GM18867 (cell line): ENCODE data around the gene SLC38A3.

Source experiments
- ATAC-seq: cut with Tn5 transposase; IDR thresholded peaks from one replicate; pipeline ENCODE4 v1.9.1; 2021; ENCODE audit warnings: mild to moderate bottlenecking, moderate library complexity; ENCODE audit not compliant: unreplicated experiment

The SLC38A3 gene

DNA sequence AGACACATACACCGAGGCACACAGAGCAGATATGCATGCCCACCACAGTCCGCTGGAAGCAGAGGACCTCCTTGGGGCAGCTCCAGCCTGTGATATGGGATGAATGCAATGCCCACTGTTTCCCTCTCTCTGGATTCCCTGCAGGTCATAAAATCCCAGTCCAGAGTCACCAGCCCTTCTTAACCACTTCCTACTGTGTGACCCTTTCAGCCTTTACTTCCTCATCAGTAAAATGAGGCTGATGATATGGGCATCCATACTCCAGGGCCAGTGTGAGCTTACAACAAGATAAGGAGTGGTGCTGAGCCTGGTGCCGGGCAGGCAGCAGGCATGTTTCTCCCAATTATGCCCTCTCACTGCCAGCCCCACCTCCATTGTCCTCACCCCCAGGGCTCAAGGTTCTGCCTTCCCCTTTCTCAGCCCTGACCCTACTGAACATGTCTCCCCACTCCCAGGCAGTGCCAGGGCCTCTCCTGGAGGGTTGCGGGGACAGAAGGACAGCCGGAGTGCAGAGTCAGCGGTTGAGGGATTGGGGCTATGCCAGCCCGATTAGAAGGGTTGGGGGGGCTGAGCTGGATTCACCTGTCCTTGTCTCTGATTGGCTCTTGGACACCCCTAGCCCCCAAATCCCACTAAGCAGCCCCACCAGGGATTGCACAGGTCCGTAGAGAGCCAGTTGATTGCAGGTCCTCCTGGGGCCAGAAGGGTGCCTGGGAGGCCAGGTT is 14.0 kb upstream of the SLC38A3 start, which contains the start of gene GNAT1:
Gene GNAT1 (plus strand): TSS at position 675 of the 725 bp plus-strand sequence. CDS start 116 bp downstream, outside the sequence.
- ATAC-seq = no peak

- no peak for ATAC-seq
Observed at GRCh38 chr3:50192124-50192523, 12.9 kb upstream of the SLC38A3 start.

GRCh38 chr3:50192689-50193141 is 12.4 kb upstream of the SLC38A3 start:
- no peak for ATAC-seq

DNA sequence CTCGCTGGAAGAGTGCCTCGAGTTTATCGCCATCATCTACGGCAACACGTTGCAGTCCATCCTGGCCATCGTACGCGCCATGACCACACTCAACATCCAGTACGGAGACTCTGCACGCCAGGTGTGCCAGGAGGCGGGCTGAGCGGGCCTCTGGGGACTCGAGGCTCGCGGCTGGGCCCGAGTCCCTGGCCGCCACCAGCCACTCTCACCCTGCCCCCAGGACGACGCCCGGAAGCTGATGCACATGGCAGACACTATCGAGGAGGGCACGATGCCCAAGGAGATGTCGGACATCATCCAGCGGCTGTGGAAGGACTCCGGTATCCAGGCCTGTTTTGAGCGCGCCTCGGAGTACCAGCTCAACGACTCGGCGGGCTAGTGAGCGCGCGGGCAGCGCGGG is 11.8 kb upstream of the SLC38A3 start:
- ATAC-seq = no peak

DNA sequence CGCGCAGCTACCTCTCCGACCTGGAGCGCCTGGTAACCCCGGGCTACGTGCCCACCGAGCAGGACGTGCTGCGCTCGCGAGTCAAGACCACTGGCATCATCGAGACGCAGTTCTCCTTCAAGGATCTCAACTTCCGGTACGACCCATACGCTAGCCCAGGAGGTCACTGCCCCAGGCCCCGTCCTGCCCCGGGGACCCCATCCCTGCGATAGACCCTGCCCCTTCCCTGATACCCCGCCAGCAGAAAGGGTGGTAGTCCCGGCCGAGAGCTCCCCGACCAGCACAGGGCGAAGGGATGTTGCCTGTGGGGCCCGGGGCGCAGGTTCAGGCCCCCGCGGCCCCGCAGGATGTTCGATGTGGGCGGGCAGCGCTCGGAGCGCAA is 11.3 kb upstream of the SLC38A3 start:
- ATAC-seq = no peak

- no peak for ATAC-seq
Observed at GRCh38 chr3:50194128-50194902, 10.8 kb upstream of the SLC38A3 start.

- no peak for ATAC-seq
Observed at GRCh38 chr3:50194903-50195500, 10.1 kb upstream of the SLC38A3 start.

- ATAC-seq = no peak
Observed at GRCh38 chr3:50195501-50196252, 9.4 kb upstream of the SLC38A3 start.

GRCh38 chr3:50196253-50196801 is 8.7 kb upstream of the SLC38A3 start:
- ATAC-seq = no peak

DNA sequence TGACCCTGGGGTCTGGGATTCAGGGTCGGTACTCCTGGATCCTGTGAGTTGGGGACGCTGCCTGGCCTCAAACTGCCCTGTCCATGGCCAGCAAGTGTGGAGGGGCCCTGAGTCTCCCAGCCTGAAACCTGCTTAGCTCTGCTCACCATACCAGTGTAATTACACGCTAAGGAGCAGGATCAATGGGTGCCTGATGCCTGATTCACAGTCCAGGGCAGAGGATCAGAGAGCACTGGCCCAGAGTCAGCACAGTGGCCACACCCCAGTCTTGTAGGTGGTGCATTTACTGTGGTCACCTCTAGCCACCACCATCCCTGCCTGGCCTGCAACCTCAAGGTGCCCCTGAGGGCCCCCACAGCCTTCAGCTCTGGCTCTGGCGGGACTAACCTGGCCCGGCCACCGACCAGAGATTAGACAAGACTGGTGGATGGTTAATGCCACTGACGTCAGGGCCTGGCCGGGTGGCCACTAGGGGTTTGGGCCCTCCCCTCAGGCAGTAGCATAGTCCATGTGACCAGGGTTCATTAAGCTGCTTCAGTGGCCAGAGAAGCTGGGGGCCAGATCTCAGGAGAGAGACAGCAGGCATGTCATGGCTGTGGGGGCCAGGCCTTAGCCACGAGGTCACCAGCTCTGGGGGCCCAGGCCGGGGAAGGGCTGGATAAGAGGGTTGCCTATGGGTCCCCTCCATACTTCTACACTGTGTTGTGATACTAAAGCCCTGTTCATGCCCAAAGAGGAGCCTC is 3.3 kb upstream of the SLC38A3 start:
- ATAC-seq = no peak

DNA sequence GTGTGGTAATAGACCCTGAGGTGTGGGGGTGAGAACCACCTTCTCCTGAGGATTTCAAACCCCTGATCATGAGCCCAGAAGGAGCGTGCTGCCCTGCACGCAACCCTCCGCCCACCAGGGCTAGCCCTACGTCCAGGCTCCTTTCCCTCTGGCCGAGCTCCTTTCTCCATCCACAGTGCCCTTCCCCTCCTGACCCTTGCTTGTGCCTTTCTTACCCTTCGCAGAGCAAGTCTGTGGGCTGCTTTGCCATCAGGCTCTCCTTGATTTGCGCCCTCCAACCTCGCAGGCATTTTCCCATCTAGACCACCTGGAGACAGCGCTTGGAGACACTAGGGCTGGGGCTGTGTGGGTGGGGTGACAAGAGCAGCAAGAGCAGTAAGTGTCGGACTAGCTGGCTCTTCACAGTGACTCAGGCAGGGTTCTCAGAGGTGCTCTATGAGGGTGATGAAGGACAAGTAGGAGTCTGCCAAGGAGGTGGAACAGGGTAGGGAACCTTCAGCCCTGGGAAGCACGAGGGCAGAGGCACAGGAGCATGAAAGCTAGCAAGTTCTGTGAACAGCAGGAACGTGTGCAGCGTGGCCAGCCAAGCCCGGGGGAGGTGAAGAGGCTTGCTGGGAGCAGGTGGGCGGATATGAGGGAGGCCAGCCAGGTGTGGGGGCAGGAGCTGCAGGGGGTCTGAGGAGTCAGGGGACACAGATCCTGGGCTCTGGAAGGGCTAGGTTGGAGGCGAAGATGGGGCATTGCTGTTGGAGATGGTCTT is 2.5 kb upstream of the SLC38A3 start:
- ATAC-seq = no peak

DNA sequence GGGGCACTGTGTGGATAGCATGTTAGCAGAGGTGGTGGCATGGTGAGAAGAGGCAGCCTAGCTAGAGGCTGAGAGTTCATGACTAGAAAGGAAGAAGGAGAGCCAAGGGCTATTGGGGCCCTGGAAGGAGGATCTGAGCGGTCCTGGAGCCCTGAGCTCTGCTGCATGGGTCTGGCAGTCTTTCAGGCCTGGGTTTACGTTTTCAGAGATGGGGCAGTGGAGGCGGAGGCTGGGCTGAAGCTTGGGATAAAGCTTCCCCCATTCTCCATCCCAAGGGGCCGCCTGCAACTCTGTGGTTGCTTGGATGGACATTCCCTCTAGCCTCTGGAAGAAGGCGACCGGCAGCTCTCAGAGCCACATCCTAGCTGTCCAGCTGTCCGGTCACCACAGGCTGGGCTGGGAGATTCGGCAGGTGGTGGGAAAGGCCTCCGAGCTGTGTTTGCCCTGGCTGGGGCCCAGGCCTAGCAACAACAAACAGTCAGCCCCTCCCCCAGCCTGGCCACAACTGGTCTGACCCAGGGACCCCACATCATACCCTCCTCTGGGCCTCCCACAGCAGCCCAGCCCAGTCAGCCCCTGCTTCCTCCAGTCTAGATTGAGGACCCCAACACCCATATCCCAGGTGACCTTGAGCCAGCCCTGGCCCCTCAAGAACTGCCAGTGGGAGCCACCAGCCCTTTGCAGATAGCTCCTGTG is 1.8 kb upstream of the SLC38A3 start:
- ATAC-seq = no peak

DNA sequence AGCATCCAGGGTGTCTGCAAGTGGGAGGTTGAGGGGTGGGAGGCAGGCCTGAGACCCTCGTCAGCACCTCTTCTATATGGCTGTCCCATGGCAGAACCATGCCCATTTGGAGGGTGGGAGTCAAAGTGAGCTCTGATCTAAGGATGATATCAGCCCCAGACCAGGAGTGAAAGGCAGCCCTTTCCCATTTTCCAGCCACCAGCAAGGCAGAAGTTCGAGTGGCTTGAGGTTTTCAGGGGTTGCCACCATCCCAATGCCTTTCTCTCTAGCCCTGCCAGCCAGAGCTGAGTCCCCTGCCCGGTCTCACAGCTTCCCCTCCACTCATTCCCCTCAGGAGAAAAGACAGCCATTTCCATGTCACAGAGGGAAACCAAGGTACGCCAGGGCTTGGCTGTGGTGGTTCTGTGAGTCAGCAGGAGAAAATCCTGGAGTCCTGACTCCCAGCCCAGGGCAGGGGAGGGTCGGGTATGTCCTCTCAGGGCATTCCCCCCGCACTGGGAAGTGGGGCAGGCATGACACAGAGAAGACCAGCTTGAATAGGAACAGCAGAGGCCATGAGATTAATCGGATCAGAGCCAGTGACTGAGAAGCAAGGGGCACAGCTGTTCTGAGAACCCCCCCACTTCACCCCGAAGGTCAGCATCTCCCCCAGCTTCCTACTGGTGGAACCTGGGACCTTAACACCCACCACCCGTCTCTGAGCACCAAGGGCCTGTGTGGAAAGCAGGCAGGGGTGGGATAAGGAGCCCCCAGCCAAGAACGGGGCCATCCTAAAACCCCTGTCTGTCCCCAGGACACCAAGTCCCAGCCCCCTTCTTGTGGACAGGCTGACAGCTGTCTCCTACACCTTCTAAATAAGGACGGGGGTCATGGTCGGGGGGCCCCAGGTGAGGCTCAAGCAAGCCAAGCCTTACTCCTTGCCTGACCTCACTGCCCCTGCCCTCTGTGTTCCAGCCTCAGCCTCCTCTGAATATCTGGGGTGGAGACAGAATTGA is 965 bp upstream of the SLC38A3 start:
- no peak for ATAC-seq

DNA sequence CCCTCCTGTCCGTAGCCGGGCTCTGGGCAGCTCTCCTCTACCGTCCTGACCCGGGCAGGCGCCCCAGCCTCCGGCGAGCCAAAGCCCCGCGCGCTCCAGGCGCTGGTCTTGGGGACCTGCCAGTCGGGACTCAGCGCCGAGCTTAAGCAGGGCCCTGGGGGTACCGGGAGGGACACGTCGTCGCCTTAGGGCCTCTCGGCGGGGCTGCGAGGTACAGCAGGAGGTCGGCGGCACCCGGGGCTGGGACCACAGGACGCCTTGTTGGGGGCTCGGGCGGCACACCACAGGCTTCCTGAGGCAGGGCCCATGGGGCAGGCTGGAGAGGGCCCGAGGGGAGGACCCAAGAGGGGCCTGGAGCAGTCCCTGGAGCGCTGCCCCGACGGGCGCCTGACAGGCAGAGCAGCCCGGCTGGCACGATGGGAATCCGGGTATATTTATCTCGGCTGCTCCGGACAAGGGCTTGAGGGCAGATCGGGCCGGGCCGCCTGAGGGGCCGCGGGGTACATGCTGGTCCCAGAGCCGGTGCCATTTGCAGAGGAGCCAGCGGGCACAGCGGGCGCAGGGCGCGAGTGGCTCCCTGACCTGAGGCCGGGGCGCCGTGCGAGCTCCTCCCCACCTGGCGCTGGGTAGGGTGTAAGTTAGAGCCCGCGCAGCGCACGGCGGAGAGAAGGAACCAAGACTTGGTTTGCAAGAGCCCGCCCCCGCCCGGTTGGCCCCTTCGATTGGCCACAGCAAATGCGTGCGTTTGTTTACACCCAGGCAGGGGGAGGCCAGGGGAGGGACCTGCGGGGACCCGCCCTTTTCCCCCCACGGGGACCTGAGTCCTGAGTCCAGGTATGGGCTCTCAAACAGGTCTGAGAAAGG is 574 bp downstream of the SLC38A3 start:
- no peak for ATAC-seq

- ATAC-seq = no peak
Observed at GRCh38 chr3:50207359-50208042, 2.4 kb downstream of the SLC38A3 start.
